ENCODE results near the gene XPA. TPM values are rescaled to one million over a fixed set of nuclear protein-coding genes. Genes with fewer than 3 reads are reported as not detected.

Gene XPA
- total and polyA plus RNA-seq, 10 of the 15 experiments (the other 5 are each of a cell fraction or from before 2014, with no cell fraction given) = 6.2 to 19.9 (median 12.3) TPM

- no peak for TF ChIP-seq CBX3 (IDR thresholded peaks at IDR 0.05; ENCODE audit: borderline replicate concordance, low read depth)
- TF ChIP-seq YY1 (IDR thresholded peaks at IDR 0.05; ENCODE audit: low read depth, low read length) = peak; percentile 94
- no peak for TF ChIP-seq YBX1 (IDR thresholded peaks at IDR 0.05)
- peak; percentile 48; the same call in 1 of the 2 replicates for TF ChIP-seq MXI1 (IDR thresholded peaks at IDR 0.05; ENCODE audit: low read depth, low read length)
- TF ChIP-seq, protein P1, sequence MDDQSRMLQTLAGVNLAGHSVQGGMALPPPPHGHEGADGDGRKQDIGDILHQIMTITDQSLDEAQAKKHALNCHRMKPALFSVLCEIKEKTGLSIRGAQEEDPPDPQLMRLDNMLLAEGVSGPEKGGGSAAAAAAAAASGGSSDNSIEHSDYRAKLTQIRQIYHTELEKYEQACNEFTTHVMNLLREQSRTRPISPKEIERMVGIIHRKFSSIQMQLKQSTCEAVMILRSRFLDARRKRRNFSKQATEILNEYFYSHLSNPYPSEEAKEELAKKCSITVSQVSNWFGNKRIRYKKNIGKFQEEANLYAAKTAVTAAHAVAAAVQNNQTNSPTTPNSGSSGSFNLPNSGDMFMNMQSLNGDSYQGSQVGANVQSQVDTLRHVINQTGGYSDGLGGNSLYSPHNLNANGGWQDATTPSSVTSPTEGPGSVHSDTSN (IDR thresholded peaks at IDR 0.05; ENCODE audit: insufficient replicate concordance, low read depth, low read length) = no peak
- peak; percentile 51; the same call in 1 of the 2 replicates for TF ChIP-seq CREB1 (IDR thresholded peaks at IDR 0.05; ENCODE audit: low read depth)
- TF ChIP-seq, protein P2, sequence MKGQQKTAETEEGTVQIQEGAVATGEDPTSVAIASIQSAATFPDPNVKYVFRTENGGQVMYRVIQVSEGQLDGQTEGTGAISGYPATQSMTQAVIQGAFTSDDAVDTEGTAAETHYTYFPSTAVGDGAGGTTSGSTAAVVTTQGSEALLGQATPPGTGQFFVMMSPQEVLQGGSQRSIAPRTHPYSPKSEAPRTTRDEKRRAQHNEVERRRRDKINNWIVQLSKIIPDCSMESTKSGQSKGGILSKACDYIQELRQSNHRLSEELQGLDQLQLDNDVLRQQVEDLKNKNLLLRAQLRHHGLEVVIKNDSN (IDR thresholded peaks at IDR 0.05; ENCODE audit: borderline replicate concordance, extremely low read length, insufficient read depth, low read depth, low read length) = no peak
- no peak for TF ChIP-seq WRNIP1 (IDR thresholded peaks at IDR 0.05; ENCODE audit: borderline replicate concordance, low read depth, low read length)
- TF ChIP-seq SMC3 (IDR thresholded peaks at IDR 0.05; ENCODE audit: borderline replicate concordance, low read length) = no peak
- TF ChIP-seq POU2F2 (IDR thresholded peaks at IDR 0.05; ENCODE audit: borderline replicate concordance, low read depth, low read length) = no peak; the same call in 2 of the 3 replicates
- TF ChIP-seq NFYB (IDR thresholded peaks at IDR 0.05; ENCODE audit: insufficient read depth, low read depth, low read length) = peak; percentile 50; the same call in 1 of the 2 replicates
- 0 out of 2 replicates have a peak, but pooled peaks have one; percentile 37 for TF ChIP-seq SMAD5 (IDR thresholded peaks at IDR 0.05; ENCODE audit: low read depth)
- TF ChIP-seq ESRRA (IDR thresholded peaks at IDR 0.05; ENCODE audit: low read length) = 0 out of 2 replicates have a peak, but pooled peaks have one; percentile 57
- TF ChIP-seq NBN (IDR thresholded peaks at IDR 0.05) = 0 out of 2 replicates have a peak, but pooled peaks have one; percentile 35
- no peak for TF ChIP-seq ZZZ3 (IDR thresholded peaks at IDR 0.05; ENCODE audit: control insufficient read depth, insufficient read length, low read depth)
- TF ChIP-seq BCL3 (IDR thresholded peaks at IDR 0.05; ENCODE audit: borderline replicate concordance, insufficient read depth, low read depth, low read length, poor library complexity, severe bottlenecking) = no peak
- TF ChIP-seq CHD4 (IDR thresholded peaks at IDR 0.05) = no peak
- TF ChIP-seq FOXM1 (IDR thresholded peaks at IDR 0.05; ENCODE audit: low read depth, low read length) = no peak
- no peak for TF ChIP-seq ELK1 (IDR thresholded peaks at IDR 0.05; ENCODE audit: low read depth, low read length)
- TF ChIP-seq TCF3 (IDR thresholded peaks at IDR 0.05; ENCODE audit: borderline replicate concordance, insufficient read depth, low read depth, low read length) = no peak
- TF ChIP-seq CBFB (IDR thresholded peaks at IDR 0.05; ENCODE audit: low read depth) = no peak
- TF ChIP-seq, protein P3, sequence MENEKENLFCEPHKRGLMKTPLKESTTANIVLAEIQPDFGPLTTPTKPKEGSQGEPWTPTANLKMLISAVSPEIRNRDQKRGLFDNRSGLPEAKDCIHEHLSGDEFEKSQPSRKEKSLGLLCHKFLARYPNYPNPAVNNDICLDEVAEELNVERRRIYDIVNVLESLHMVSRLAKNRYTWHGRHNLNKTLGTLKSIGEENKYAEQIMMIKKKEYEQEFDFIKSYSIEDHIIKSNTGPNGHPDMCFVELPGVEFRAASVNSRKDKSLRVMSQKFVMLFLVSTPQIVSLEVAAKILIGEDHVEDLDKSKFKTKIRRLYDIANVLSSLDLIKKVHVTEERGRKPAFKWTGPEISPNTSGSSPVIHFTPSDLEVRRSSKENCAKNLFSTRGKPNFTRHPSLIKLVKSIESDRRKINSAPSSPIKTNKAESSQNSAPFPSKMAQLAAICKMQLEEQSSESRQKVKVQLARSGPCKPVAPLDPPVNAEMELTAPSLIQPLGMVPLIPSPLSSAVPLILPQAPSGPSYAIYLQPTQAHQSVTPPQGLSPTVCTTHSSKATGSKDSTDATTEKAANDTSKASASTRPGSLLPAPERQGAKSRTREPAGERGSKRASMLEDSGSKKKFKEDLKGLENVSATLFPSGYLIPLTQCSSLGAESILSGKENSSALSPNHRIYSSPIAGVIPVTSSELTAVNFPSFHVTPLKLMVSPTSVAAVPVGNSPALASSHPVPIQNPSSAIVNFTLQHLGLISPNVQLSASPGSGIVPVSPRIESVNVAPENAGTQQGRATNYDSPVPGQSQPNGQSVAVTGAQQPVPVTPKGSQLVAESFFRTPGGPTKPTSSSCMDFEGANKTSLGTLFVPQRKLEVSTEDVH (IDR thresholded peaks at IDR 0.05; ENCODE audit: low read depth, partially characterized antibody) = no peak
These were observed at the start of gene XPA (continued) for GRCh38 chr9:97696803-97697601.

All from GM12878 (cell line).